ENCODE data around the gene DMD. TPM values are rescaled to one million over a fixed set of nuclear protein-coding genes. Genes with fewer than 3 reads are reported as not detected.

DMD gene
- total RNA-seq, 1 donor from 2014 or later, result 61.6 TPM

DNA sequence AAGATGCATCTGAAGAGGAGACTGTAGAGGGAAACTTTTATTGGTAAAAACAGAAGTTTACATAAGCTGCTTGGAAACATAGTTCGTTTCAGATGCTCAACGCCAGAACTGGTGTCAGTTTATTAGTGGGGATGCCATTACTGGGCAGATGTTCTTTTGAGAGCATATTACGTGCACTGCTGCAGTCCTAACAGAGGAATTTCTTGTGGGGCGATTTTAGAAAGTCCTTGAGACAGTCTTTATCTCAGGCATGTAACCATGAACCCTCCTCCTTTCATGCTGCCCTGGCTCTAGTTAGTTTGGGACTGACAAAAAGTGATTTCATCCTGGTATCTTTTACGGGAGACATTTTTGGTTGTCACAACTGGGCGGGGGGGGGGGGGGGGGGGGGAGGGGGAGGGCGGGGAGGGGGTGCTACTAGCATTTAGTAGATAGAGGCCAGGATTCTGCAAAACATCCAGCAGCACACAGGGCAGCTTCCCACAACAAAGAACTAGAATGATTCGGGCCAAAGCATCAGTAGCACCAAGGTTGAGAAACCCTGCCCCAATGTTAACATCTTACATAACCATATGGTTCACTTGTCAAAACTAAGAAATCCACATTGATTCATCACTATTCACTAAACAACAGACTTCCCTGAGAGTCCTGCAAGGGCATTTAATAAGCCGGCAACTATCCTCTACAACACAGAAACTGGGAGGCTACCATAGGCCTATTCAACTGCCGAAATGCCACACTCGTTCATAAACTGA is 2021.0 kb downstream of the DMD start:
- DNase-seq (ENCODE audit: low spot score), result no peak

DNA sequence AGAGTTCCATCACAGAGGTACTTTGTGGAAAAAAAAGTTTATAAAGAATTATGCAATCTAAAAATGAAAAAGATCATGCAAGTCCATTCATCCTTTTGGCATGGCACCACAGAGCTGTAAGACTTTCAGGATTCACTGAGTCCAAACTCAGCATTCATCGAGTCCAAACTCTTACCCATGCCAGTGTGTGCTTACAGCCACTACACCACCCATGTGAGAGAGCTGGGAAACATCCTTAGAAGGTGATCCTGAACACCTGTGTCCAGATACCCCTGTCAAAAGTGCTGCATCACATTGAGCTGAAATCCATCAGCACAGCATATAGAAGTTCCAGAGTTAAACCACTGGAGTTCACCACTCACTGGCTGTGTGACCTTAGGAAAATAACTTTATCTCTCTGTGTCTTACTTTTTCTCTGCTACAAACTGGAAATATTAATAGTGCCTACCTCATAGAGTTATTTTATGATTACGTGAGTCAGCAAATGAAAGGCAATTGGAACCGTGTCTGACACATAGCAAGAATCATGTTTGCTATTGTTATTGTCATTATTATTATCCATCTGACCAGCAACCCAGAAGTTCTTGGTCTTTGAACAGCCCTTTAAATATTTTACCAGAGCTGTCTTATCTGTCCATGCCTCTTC is 2024.5 kb downstream of the DMD start:
- DNase-seq (ENCODE audit: low spot score), result no peak

DNA sequence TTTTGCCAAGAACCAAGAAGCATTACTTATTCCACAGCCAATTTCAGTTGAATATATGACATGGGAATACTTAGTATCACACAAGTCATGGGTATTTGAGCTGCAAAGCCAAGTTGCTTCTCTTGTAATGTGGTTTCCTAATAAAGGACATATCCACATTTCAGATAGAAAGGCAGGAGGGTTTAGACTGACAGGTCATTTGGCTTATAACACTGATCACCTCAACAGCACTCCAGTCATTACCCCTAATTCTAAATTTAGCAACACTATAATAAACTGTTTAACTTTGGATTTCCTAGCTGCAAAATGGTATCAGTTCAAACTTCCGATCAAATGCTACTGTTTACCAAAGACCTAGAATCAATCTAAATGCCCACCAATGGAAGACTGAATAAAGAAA is 2025.5 kb downstream of the DMD start:
- DNase-seq (ENCODE audit: low spot score), result no peak

DNA sequence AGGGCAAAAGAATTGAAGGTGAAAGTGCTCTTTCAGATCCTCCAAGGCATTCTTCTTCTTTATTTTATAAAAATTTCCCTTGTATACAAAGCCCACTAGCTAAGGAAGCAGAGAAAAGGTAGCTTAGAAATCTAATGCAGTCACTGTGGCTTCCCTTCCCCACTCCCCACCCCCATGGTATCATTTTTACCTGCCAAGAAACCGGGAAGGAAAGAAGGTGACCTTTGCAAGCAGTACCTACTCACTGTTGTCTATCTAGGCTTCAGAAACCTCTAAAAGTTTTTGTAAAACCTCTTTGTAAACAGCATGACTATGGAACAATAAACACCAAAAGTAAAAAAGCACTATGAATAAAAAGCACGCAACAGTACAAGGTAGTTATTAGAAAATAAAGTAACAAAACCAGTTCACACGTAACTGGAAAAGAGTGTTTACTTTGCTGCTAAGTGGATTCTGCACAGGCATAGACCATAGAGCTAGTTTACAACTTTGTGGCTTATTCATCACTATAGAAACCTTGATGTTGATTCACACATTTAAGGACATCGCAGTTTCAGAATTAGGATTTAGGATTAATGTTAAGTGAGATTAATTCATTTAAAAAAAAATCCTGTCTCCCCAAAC is 2029.9 kb downstream of the DMD start:
- no peak for DNase-seq (ENCODE audit: low spot score)

DNA sequence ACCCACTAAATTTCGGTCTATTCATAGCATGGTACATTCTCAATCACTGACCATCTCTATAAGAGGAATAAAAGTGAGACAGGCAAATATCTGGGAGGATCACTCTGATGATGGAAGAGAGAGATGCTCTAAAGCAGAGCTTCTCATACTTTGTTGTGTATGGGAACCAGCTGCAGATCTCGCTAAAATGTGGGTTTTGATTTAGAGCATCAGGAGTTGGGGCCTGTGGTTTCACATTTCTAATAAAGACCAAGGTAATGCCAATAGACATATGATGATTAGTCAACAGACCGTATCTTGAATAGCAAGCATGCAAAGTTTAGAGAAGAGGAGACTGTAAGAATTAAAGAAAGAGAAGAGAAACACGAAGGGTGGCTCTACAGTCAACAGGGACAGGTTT is 2032.1 kb downstream of the DMD start:
- no peak for DNase-seq (ENCODE audit: low spot score)

DNA sequence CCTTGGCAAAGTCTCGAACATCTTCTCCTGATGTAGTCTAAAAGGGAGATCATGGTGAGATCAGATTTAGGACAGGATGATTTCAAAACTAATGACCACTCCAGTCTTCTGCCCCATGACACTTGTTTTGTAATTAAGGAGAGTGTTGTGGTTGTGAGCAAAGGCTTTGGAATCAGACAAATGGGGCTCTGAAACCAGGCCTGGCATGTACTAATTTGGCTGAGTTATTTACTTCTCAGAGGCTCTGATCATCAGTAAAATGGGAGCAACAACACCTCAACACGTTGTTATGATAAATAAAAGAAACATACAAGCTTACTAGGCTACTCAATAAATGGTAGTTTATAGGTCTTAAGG is 2032.6 kb downstream of the DMD start:
- DNase-seq (ENCODE audit: low spot score), result no peak

DNA sequence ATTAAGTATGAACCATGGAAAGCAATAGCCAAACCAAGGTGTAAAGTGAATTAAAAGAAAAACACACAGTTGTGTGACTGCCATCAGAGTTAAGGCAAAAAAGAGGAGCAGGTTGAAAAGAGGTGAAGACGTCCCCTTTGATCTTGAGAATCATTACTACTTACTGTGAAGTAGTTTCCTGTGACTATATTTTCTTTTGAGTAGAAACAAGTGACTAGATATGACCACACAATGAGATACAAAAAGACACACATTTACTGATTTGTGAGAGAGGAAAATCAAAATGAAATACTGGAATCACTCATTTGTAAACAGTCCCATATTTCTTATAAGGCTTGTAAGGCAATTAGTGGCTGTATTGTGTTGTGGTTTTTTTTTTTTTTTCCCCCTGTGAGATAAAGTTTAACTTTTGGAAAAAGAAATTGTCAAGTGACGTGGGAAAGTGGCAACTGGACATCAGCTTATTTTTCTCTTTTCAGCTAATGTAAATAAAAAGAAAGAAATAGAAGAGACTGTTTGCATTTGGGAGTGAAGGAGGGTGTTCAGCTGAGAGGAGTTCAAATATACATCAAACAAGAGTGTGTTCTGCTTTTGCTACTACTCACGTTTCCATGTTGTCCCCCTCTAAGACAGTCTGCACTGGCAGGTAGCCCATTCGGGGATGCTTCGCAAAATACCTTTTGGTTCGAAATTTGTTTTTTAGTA is 2033.1 kb downstream of the DMD start:
- DNase-seq (ENCODE audit: low spot score), result no peak

DNA sequence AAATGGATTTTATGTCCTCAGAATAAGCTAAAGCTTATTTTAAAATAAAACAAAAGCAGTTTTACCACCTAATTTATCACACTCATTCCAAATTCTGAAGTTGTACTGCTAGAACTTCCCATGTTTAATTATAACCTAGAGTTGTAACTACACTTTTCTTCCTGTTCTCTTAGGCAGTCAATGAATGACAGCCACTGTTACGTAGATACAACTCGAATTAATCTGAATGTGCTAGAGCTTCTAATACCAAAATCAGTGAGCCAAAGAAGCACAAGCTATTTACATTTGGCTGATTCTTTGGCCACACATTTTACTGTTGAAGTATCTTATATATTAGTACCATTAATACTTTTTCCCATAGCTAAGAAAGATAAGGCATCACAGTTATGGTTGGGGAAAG is 2040.6 kb downstream of the DMD start:
- DNase-seq (ENCODE audit: low spot score), result no peak

DNA sequence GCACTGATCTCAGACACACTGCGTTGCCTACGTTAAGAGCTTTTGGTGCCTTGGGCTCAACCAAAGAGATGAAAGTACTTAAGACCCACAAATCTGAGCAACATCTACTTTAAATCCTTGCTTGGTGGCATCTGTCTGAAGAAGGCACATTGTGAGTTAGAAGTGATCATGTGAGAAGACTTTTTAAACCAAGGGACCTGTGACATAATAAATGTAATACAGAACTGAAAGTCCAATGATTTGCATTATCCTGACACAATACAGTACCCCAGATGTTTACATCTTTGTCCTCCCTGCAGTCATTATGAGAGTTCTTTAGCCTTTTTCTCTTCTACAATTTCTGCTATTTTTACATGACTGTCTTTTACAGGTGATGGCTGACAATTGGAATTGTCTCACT is 2042.8 kb downstream of the DMD start:
- no peak for DNase-seq (ENCODE audit: low spot score)

DNA sequence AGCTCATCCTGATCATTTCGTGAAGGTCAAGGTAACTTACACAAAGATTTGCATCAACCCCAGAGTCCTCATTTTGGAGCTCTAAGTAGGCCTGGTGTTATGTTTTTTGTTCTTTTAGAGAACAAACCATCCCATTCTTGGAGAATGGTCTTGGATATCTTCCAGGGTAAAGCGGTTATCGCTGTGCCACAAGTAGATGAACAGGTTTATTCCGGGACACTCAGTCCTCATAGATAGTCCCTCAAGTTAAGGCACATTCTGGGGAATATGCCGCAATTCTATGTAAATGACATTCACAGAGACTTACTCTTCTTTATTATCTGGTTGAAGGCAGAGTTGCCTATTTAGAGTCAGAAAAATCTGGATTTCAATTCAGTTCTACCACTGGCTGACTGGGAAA is 2044.5 kb downstream of the DMD start:
- no peak for DNase-seq (ENCODE audit: low spot score)

DNA sequence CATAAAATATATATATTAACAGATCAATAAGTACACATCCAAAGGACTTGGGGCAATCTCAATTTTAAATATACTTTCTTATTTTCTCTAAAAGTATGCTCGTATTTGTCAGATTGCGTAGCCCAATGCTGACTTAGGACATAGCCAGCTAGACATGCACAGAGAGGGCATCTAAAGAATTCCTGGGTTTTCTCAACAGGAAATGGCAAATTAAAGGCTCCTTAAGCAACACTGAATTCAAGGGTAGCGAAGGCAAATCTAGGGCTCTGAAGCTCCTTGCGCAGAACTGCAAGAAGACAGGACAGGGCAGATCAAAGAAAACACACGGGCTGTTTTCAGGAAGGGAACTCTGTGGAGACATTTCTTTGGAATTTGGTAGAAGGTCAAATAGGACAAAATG is 2044.9 kb downstream of the DMD start:
- DNase-seq (ENCODE audit: low spot score), result no peak

DNA sequence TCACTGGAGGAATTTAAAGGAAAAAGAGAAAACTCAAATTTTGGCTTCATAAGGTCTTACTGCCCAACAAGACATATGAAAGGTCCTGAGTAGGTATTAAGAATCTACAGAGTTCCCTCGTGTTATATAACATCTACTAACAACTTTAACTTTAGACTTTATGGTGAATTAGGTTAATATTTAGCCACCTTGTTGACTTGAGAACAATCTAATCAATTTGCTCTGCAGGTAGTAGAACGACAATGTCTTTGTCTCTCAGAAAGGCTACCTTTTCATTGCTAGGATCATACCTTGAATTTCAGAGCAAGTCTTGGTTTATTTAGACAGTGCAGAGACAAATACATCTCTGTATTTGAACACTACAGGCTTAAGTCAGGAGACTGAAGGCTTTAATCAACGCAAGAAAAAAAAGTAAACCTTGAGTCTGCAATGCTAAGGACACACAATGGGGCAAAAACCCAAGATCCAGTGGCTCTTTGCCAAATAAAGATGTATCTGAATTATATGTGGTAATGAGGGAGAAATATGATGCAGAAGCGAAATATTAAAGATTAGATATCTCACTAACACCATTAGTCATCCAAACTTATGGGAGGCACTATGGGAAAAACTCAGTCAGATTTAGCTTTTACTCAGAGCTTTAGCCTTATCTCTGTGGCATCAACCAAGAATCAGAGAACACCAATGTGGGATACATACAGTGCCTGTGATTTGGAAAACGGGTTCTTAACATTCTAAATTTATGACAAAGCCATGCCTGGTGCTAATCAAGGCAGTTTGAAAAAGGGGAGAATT is 2045.9 kb downstream of the DMD start:
- DNase-seq (ENCODE audit: low spot score), result no peak

DNA sequence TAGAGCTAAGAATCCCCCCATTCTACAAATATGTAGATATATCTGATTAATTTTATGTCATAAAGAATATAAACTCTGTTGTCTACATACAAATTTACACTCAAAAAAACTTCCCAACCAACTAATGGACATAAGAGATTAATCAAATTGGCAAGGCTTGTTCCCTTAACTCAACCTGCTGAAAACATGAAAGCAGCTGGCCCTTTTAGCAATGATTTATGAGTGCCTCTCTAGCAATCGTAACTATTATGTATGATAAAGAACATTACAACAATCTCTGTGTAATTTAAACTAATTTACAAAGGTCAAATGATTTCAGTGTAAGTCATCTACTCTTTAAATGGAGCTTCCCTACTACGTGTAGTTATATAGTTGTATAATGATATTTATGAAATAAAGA is 2056.4 kb downstream of the DMD start:
- no peak for DNase-seq (ENCODE audit: low spot score)

DNA sequence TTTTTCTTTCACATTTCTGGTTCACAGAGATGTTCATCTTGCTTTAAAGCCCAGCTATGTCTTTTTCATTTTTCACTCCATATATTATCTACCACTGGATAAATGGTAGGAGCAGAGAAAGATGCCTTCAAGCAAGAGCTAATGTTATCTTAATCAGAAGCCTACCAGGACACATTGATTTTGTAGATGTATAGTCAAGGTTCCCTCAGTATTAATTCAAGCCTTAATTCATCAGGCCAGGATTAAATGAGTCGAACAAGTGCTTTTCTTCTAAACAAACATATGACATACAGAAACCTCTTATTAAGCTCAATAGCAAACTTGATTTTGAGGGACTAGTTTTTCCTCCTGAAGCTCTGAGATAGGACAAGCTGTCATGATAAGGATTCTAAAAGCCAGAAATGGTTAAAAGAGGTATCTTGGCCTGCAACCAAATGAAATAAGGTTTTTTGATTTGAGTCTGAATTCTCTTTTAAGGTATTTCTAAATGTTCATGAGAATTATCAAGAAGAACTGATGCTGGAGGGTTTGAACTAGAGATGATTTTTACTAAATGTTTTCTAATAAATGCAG is 2057.8 kb downstream of the DMD start:
- no peak for DNase-seq (ENCODE audit: low spot score)

DNA sequence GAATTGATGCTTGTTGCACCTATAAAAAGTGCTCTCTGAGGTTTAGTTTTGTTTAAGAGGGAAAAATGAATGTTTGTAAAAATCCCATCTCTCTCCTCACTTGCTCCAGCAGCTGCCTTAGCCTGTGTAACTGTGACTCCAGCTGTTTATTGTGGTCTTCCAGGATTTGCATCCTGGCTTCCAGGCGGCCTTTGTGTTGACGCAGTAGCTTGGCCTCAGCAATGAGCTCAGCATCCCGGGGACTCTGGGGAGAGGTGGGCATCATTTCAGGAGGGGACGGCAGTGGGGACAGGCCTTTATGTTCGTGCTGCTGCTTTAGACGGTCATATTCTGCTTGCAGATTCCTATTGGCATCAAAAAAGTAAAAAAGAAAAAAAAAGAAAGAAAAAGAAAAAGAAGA is 2064.2 kb downstream of the DMD start:
- DNase-seq (ENCODE audit: low spot score), result no peak

DNA sequence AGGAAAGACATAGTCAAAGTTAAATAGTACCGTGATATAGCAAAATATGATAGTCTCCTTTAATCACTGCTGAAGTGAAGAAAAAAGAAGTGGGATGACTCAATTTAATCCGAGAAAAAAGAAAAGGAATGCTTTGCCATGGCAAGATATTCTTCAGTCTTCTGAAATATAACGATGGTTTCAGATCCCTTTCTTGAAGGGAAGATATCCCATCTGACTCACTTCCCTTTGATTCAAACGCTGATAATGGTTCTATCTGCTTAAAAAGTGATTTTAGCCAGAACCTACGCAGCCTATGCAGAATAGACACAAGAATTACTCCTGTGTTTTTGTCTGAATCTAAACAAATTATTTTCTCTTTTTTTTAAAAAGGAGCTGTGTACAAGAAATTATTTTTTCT is 2071.4 kb downstream of the DMD start:
- DNase-seq (ENCODE audit: low spot score), result no peak

DNA sequence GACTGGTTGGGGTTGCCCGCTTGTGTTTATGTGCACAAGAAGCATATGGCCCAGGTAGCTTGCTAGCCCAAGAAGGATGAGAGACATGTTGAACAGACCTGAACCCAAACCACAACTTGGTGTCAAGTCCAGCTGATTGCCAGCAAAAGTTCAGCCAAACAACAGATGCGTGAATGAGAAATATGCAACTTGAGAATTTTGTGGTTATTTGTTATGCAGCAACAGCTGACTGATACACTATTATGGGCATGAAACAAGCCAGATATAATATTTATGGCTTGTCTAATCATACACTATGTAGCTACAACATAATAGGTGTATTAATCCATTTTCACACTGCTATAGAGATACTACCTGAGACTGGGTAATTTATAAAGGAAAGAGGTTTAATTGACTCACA is 2073.2 kb downstream of the DMD start:
- no peak for DNase-seq (ENCODE audit: low spot score)

DNA sequence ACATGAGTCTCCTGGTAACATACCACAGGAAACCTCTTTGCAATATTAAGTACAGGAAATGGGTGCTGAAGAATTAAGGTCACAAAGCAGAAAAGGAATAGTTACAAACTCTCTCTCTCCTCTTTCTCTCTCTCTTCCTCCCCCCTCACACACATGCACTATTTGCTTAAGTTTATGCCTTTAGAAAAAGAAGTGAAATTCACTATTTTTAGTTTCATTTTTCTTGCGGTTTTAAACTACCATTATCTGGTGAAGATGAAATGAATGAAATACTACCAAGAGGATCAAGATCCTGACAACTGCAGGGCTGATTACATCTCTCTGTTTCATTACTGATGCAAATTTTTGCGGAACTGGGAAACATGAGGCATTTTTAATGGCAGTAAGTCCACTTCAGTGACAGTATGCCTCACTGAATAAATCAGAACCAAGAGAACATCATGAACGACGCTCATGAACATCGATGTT is 2075.2 kb downstream of the DMD start:
- DNase-seq (ENCODE audit: low spot score), result no peak

DNA sequence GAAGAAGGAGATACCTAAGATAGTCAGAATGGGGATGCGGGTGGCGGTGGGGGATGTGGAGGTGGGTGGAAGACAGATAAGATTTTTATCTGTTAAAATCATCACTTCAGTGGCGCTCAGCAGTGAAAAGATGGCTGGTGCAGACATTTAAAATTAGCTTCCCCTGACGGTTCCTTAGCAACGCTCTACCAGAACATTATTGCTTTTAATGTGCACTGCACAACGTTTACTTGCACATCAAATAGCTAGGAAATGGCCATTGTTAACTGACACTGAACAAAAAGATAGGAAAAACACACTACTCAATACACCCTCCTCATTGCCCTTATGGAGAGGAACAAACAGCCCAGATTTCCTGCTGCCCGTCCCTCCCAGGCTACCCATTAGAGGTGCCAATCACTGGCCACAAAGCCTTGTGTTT is 2078.5 kb downstream of the DMD start:
- DNase-seq (ENCODE audit: low spot score), result no peak

DNA sequence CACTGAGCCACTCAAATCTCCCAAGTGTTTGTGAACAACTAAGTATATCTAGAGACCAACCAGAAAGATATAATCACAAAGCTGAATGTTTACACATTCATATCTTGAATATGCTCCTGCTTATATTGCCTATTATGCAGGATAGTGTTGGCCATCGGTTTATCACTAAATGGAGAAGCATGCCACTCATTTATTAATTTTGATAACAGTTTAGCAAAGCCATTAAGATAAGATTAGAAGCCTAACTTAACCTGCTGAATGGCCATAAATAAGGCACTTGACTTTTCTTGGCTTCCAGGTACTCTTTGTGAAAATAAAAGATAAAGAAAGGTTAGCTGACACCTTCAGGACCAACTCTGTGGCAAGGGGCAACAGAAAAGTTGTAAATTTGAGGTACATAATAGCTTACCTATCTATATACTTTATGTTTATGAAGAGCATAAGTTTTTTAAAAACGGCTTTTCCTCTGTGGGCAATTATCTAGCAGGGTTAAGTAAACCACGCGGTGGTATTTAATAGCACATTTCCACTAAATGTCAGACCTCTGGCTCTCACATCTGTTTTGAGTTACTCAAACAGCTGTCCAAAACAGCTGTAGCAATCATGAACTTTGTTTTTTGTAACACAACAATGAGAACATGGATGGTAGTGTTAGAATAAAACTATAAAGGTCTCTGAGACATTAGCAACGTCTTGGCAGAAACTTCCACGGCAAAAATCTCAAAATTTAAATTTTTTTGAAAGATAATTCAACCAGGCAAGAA is 2080.7 kb downstream of the DMD start:
- no peak for DNase-seq (ENCODE audit: low spot score)

DNA sequence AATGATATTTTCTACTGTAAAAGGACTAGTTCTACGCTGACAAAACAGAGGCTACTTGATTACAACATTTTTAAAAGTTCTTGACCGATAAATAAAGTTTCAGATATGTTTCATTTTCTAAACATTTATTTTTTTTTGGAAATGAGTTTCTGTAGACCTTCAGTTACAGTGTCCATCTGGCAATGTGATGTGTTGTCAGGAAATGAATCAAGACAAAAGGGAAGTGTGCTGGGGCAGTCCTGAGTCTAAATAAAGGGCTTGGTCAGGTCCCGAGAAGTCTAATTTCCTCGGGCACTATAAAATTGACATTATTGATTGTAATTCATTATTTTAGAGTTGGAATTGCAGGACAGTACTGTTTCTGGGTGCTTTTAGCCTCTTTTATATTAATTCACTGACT is 2082.5 kb downstream of the DMD start:
- DNase-seq (ENCODE audit: low spot score), result no peak

Measured in ureter (tissue), 1 donor.